GM23338 (cell line): ENCODE measurements around the gene C1orf87. TPM values are rescaled to one million over a fixed set of nuclear protein-coding genes. Genes with fewer than 3 reads are reported as not detected.

Experiments used
- ATAC-seq: fragments of 200-7000 bp; cut with Tn5 transposase; 3 replicates; pipeline ENCODE4 v1.9.1; 2020
- DNase-seq: peaks from one replicate; pipeline ENCODE4 v3.0.0-alpha.2; 2015; ENCODE audit warnings: low spot score
- H2AFZ ChIP-seq: fragments of 200-600 bp; sonication (generic); 2 replicates; pipeline ENCODE4 v1.8.0; 2016; ENCODE audit warnings: antibody characterized with exemption, mild to moderate bottlenecking, moderate library complexity
- H3F3A ChIP-seq: fragments of 200-600 bp; sonication (generic); replicated peaks from 2 replicates; pipeline ENCODE4 v1.8.0; 2017; ENCODE audit warnings: antibody characterized with exemption, mixed run types, low read depth
- H3K27ac ChIP-seq: fragments of 200-600 bp; sonication (generic); 2 replicates; pipeline ENCODE4 v1.6.1; 2016; ENCODE audit warnings: low read depth
- H3K27me3 ChIP-seq: fragments of 200-600 bp; sonication (generic); 2 replicates; pipeline ENCODE4 v1.8.0; 2016; ENCODE audit warnings: mild to moderate bottlenecking, mixed run types, moderate library complexity; ENCODE audit not compliant: insufficient read depth
- H3K36me3 ChIP-seq: fragments of 200-600 bp; sonication (generic); 2 replicates; pipeline ENCODE4 v1.8.0; 2016; ENCODE audit warnings: mild to moderate bottlenecking; ENCODE audit not compliant: insufficient read depth
- H3K4me1 ChIP-seq: fragments of 200-600 bp; sonication (generic); 2 replicates; pipeline ENCODE4 v1.8.0; 2016; ENCODE audit warnings: mild to moderate bottlenecking, moderate library complexity; ENCODE audit not compliant: insufficient read depth
- H3K4me2 ChIP-seq: fragments of 200-600 bp; sonication (generic); 2 replicates; pipeline ENCODE4 v1.7.1; 2017; ENCODE audit warnings: mixed run types
- H3K4me3 ChIP-seq: fragments of 200-600 bp; sonication (generic); 2 replicates; pipeline ENCODE4 v1.6.1; 2016; ENCODE audit warnings: mixed run types
- H3K79me2 ChIP-seq: fragments of 200-600 bp; sonication (generic); replicated peaks from 2 replicates; pipeline ENCODE4 v1.8.0; 2017; ENCODE audit warnings: mild to moderate bottlenecking; ENCODE audit not compliant: insufficient read depth
- H3K9me2 ChIP-seq: fragments of 200-600 bp; sonication (generic); 2 replicates; pipeline ENCODE4 v1.8.0; 2017; ENCODE audit not compliant: insufficient read depth
- H4K20me1 ChIP-seq: fragments of 200-600 bp; sonication (generic); replicated peaks from 2 replicates; pipeline ENCODE4 v1.8.0; 2017; ENCODE audit warnings: mild to moderate bottlenecking; ENCODE audit not compliant: insufficient read depth
- H3K27ac Mint-ChIP-seq: 2 replicates; pipeline ENCODE4 v1.8.0; 2020; ENCODE audit warnings: inconsistent platforms, mild to moderate bottlenecking, moderate library complexity, mixed read lengths
- H3K27me3 Mint-ChIP-seq: 3 replicates; pipeline ENCODE4 v1.8.0; 2022; ENCODE audit warnings: low read depth, mild to moderate bottlenecking, moderate library complexity, mixed read lengths, inconsistent platforms; ENCODE audit not compliant: insufficient read depth, poor library complexity
- H3K36me3 Mint-ChIP-seq: 3 replicates; pipeline ENCODE4 v1.8.0; 2021; ENCODE audit warnings: low read depth, mild to moderate bottlenecking, inconsistent platforms, moderate library complexity, mixed read lengths
- H3K4me1 Mint-ChIP-seq: 3 replicates; pipeline ENCODE4 v1.8.0; 2020; ENCODE audit warnings: mild to moderate bottlenecking, inconsistent platforms, mixed read lengths
- H3K4me3 Mint-ChIP-seq: 3 replicates; pipeline ENCODE4 v1.8.0; 2021; ENCODE audit warnings: moderate library complexity, mild to moderate bottlenecking, inconsistent platforms, mixed read lengths
- H3K9me3 Mint-ChIP-seq: 3 replicates; pipeline ENCODE4 v1.8.0; 2020; ENCODE audit warnings: moderate library complexity, mild to moderate bottlenecking, inconsistent platforms, mixed read lengths
- CREB1 ChIP-seq: fragments of 250-450 bp; sonication (Bioruptor Pico); IDR thresholded peaks from 2 replicates; pipeline ENCODE4 v1.5.0; 2020; ENCODE audit warnings: low read depth, mild to moderate bottlenecking, moderate library complexity
- CTCF ChIP-seq, 2 experiments: fragments of 200-600 bp in 1 of 2; sonication (generic) in 1 of 2; conservative IDR thresholded peaks; 2 replicates each; pipeline versions ENCODE4 v1.5.1 to v1.6.1; 2016 to 2017; ENCODE audit warnings: antibody characterized with exemption in 2 of 2, low read depth in 2 of 2, mild to moderate bottlenecking in 2 of 2, moderate library complexity in 1 of 2
- ETS1 ChIP-seq: IDR thresholded peaks from 2 replicates; pipeline ENCODE4 v1.6.1; 2016; ENCODE audit warnings: antibody characterized with exemption
- EZH2phosphoT487 ChIP-seq: fragments of 200-600 bp; sonication (generic); IDR thresholded peaks from one replicate; pipeline ENCODE4 v1.8.1; 2018; ENCODE audit warnings: antibody characterized with exemption; ENCODE audit not compliant: unreplicated experiment
- JUNB ChIP-seq: IDR thresholded peaks from one replicate; pipeline ENCODE4 v1.6.1; 2016; ENCODE audit warnings: antibody characterized with exemption; ENCODE audit not compliant: unreplicated experiment
- NANOG ChIP-seq: IDR thresholded peaks from 2 replicates; pipeline ENCODE4 v1.6.1; 2016; ENCODE audit warnings: antibody characterized with exemption, borderline replicate concordance
- POLR2AphosphoS5 ChIP-seq: IDR thresholded peaks from 2 replicates; pipeline ENCODE4 v1.6.1; 2016; ENCODE audit warnings: antibody characterized with exemption, low read depth
- STAT1 ChIP-seq: IDR thresholded peaks from one replicate; pipeline ENCODE4 v1.6.1; 2016; ENCODE audit warnings: antibody characterized with exemption; ENCODE audit not compliant: unreplicated experiment
- ZNF114 ChIP-seq: fragments of 250-450 bp; sonication (Bioruptor Pico); IDR thresholded peaks from 2 replicates; pipeline ENCODE4 v1.5.0; 2020; ENCODE audit warnings: mild to moderate bottlenecking, moderate library complexity
- ZNF331 ChIP-seq: fragments of 250-450 bp; sonication (Bioruptor Pico); IDR thresholded peaks from 2 replicates; pipeline ENCODE4 v1.5.0; 2020; ENCODE audit warnings: low read depth, mild to moderate bottlenecking, moderate library complexity
- ZNF462 ChIP-seq: fragments of 250-450 bp; sonication (Bioruptor Pico); IDR thresholded peaks from 2 replicates; pipeline ENCODE4 v1.5.0; 2020; ENCODE audit warnings: mild to moderate bottlenecking, moderate library complexity
- polyA plus RNA-seq: library from polyadenylated mRNA; unstranded; fragments of >200 nt; fragmentation: Nextera tagmentation; extraction: Ambion mirVana; gene quantifications from 2 replicates; pipeline ENCODE4 v1.2.1, GENCODE V29; 2016
- total RNA-seq: library from RNA; depleted of rRNA; stranded (reverse); fragments of >200 nt; shearing (Covaris generic); gene quantifications from 2 replicates; pipeline ENCODE4 v1.2.3, GENCODE V29; 2014

The C1orf87 gene
- total and polyA plus RNA-seq, 2 experiments from 2014 or later = 0.07 to 0.21 TPM

- Histone ChIP-seq H3K79me2 (no peaks in the 10 kb centered on the region), H3K27ac (no peak overlapping the region), H2AFZ (no peak overlapping the region), H3K36me3 (no peaks in the 10 kb centered on the region), H3K4me3 (no peak overlapping the region), H3K4me1 (no peaks in the 10 kb centered on the region), H3K27me3 (no peaks in the 10 kb centered on the region), H3F3A (no peaks in the 10 kb centered on the region), H3K4me2 (no peak overlapping the region), H3K9me2 (no peaks in the 10 kb centered on the region), H4K20me1 (no peaks in the 10 kb centered on the region)
- no peaks in the 10 kb centered on the region for H3K27me3 Mint-ChIP-seq
- peaks cover 3% of the 10 kb centered on the region; the same call in 1 of the 3 replicates for H3K4me1 Mint-ChIP-seq
- ATAC-seq (no peak), DNase-seq (no peak)
- no peaks in the 10 kb centered on the region for H3K36me3 Mint-ChIP-seq
- no peak for TF ChIP-seq ZNF114 (CRISPR knock-in tag)
- no peak for TF ChIP-seq CTCF (conservative IDR thresholded peaks at IDR 0.05; ENCODE audit: low read depth in 2 of 2)
- H3K27ac Mint-ChIP-seq = no peak overlapping the region
- no peak overlapping the region for H3K4me3 Mint-ChIP-seq
- H3K9me3 Mint-ChIP-seq = no peaks in the 10 kb centered on the region
Measured at GRCh38 chr1:60087681-60088080, 14.1 kb upstream of the C1orf87 start.

GRCh38 chr1:60078182-60078581, 4.6 kb upstream of the C1orf87 start:
- Histone ChIP-seq H3K4me3 (no peak overlapping the region), H3K9me2 (no peaks in the 10 kb centered on the region), H2AFZ (peak overlapping the region; percentile 48; the same call in 1 of the 2 replicates), H3K4me1 (peaks cover 9% of the 10 kb centered on the region; the same call in 1 of the 2 replicates), H4K20me1 (no peaks in the 10 kb centered on the region), H3K27ac (no peak overlapping the region), H3K27me3 (no peaks in the 10 kb centered on the region), H3K4me2 (no peak overlapping the region), H3K79me2 (no peaks in the 10 kb centered on the region), H3K36me3 (no peaks in the 10 kb centered on the region), H3F3A (no peaks in the 10 kb centered on the region)
- no peaks in the 10 kb centered on the region for H3K9me3 Mint-ChIP-seq
- no peak overlapping the region for H3K4me3 Mint-ChIP-seq
- DNase-seq = no peak
- H3K4me1 Mint-ChIP-seq = peaks cover 8% of the 10 kb centered on the region
- H3K27ac Mint-ChIP-seq = no peak overlapping the region
- peaks cover 5% of the 10 kb centered on the region for H3K27me3 Mint-ChIP-seq
- no peaks in the 10 kb centered on the region for H3K36me3 Mint-ChIP-seq
- ATAC-seq = no peak
- TF ChIP-seq CREB1 (CRISPR knock-in tag) = no peak
- TF ChIP-seq ETS1 = no peak
- no peak for TF ChIP-seq EZH2phosphoT487
- no peak for TF ChIP-seq ZNF114 (CRISPR knock-in tag)
- no peak for TF ChIP-seq CTCF (conservative IDR thresholded peaks at IDR 0.05; ENCODE audit: low read depth in 2 of 2)
- TF ChIP-seq STAT1 = no peak
- no peak for TF ChIP-seq POLR2AphosphoS5
- TF ChIP-seq NANOG = no peak
- no peak for TF ChIP-seq ZNF331 (CRISPR knock-in tag)
- no peak for TF ChIP-seq ZNF462 (CRISPR knock-in tag)
- TF ChIP-seq JUNB = no peak
